Measurements from ENCODE around the gene CAPN2. TPM values are rescaled to one million over a fixed set of nuclear protein-coding genes. Genes with fewer than 3 reads are reported as not detected.

The CAPN2 gene
- total RNA-seq, 4 donors from 2014 or later = 193 to 505 (median 387) TPM

DNA sequence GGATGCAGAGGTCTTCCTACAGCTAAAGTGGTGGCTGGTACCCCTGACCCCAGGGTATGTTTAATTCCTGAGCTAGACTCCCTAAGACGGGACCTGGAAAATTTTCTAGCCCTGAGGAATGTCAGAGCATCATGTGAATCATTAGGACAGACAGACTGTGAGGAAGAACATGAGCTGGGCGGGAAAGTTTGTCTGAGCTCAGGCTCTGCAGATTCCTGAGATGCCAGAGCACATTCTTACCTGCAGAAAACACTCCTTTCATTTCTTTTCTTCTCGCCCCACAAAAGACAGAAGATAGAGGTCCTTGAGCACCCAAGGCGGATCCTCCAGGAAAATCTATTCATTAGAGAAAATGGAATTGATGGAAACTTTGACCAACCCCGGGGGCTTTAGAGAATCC lies 6.5 kb downstream of the CAPN2 start:
- intact Hi-C loops (cut with DNase I; ENCODE audit: low total_unique reads) = no loop called here
- in situ Hi-C loops (cut with MboI; ENCODE audit: low pct_ligation_motif_present in 1 of 4, low pct_unique_long_range_greater_than_20kb in 1 of 4, low sequenced_read_pairs in 3 of 4) = no loop called here
- H3K4me1 ChIP-seq = peaks cover 50 to 95% (median 74%) of the 10 kb centered on the region in 4 donors

DNA sequence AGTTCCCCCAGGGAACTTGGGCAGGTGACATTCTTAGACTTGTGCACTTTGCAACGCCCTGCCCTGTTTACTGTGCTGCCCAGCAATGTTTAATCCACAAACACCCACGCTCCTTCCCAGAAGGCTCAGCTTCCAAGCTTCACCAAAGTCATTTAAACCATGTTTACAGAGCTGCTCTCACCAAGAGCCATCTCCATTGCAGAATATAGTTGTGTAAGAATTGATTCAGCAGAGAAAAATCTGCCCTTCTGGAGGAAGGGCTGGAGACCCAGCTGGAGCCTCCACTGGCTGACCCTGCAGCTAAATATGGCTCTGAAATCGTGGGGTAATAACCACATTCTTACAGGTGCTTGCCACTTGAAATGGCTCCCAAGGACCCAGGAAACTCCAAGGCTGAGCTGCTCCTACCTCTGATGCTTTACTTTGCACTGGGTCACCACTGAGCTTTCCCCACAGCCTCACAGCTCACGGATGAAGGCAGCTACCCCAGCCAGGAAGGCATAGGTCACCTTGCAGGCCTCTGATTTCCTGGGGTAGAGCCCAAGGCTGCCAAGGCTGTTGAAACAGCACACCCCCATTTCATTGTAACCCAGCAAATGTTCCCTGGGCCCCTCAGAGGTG lies 8.7 kb downstream of the CAPN2 start:
- Histone ChIP-seq H3K4me3 (no peak overlapping the region), H3K9me3 (no peaks in the 10 kb centered on the region), H3K27me3 (no peaks in the 10 kb centered on the region), H3K36me3 (peaks cover 0 to 10% (median 0%) of the 10 kb centered on the region in 4 donors), H3K27ac (peak overlapping the region; percentile 81 to 87 (median 84)), H3K4me1 (peaks cover 31 to 83% (median 58%) of the 10 kb centered on the region in 4 donors)
- intact Hi-C loops (cut with DNase I; ENCODE audit: low total_unique reads) = no loop called here
- in situ Hi-C loops (cut with MboI; ENCODE audit: low pct_ligation_motif_present in 1 of 4, low pct_unique_long_range_greater_than_20kb in 1 of 4, low sequenced_read_pairs in 3 of 4) = no loop called here
- 38 to 43% methylated on average over 3 to 4 of the region's 4 CpGs for WGBS, 2 donors (ENCODE audit: low coverage in 1 of 2)
- DNase-seq = peak; percentile 70
- TF ChIP-seq, protein P1, sequence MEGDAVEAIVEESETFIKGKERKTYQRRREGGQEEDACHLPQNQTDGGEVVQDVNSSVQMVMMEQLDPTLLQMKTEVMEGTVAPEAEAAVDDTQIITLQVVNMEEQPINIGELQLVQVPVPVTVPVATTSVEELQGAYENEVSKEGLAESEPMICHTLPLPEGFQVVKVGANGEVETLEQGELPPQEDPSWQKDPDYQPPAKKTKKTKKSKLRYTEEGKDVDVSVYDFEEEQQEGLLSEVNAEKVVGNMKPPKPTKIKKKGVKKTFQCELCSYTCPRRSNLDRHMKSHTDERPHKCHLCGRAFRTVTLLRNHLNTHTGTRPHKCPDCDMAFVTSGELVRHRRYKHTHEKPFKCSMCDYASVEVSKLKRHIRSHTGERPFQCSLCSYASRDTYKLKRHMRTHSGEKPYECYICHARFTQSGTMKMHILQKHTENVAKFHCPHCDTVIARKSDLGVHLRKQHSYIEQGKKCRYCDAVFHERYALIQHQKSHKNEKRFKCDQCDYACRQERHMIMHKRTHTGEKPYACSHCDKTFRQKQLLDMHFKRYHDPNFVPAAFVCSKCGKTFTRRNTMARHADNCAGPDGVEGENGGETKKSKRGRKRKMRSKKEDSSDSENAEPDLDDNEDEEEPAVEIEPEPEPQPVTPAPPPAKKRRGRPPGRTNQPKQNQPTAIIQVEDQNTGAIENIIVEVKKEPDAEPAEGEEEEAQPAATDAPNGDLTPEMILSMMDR (IDR thresholded peaks at IDR 0.05) = no peak
- TF ChIP-seq EP300 (IDR thresholded peaks at IDR 0.05; ENCODE audit: low read depth) (peak; percentile 10), POLR2AphosphoS5 (IDR thresholded peaks at IDR 0.05) (peak; percentile 33 to 75 (median 51)), POLR2A (IDR thresholded peaks at IDR 0.05) (no peak)

More for the DNA sequence above, 6.5 kb downstream of the CAPN2 start:
- DNase-seq = no peak
- Histone ChIP-seq H3K27ac (peak overlapping the region; percentile 81 to 87 (median 84)), H3K9me3 (no peaks in the 10 kb centered on the region), H3K27me3 (no peaks in the 10 kb centered on the region), H3K36me3 (peaks cover 0 to 10% (median 0%) of the 10 kb centered on the region in 4 donors), H3K4me3 (peak overlapping the region in 1 of 4 donors; percentile 7)
- TF ChIP-seq POLR2A (IDR thresholded peaks at IDR 0.05) = no peak
- TF ChIP-seq, protein P1 (IDR thresholded peaks at IDR 0.05) = no peak
- WGBS, 2 donors (ENCODE audit: low coverage in 1 of 2) = 49 to 62% methylated on average over 4 to 5 of the region's 5 CpGs

DNA sequence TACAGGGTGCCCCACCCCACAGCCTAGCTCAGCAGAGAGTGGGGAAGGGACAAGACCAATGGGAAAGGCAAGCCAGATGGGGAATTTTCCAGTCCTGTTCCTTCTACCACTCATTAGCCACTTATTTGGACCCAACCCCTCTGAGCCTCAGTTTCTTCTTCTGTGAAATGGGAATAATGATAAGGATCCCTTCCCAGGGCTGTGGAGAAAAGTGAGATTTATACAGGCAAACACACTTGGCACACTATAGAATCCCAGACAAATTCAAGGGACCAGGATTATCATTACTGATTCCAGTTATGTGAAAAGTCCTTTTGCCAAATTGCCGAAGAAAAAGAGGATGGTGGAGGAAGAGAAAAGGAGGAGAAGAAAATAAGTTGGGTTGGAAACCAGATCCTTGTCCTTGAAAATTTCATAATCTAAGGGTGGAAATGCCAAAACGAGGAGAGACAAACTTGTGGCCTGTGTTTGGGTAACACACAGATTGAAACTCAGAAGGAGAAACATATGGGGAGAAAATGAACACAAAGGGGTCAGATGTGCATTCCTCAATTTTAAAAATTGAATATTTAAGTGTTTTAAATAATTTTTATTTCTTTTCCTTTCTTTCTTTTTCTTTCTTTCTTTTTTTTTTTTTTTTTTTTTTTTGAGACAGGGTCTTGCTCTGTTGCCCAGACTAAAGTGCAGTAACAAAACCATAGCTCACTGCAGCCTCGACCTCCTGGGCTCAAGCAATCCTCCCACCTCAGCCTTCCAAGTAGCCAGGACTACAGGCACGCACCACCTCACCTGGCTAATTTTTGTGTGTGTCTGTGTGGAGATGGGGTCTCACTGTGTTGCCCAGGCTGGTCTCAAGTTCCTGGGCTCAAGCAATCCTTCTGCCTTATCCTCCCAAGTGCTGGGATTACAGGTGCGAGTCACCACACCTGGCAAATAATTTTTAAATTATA lies 9.6 kb downstream of the CAPN2 start:
- H3K27ac ChIP-seq = peak overlapping the region; percentile 81 to 87 (median 84)
- TF ChIP-seq POLR2AphosphoS5 (IDR thresholded peaks at IDR 0.05) (no peak), POLR2A (IDR thresholded peaks at IDR 0.05) (no peak), EP300 (IDR thresholded peaks at IDR 0.05; ENCODE audit: low read depth) (no peak)
- TF ChIP-seq, protein P1 (IDR thresholded peaks at IDR 0.05) = no peak
- 83 to 86% methylated on average over 3 to 5 of the region's 5 CpGs for WGBS, 2 donors (ENCODE audit: low coverage in 1 of 2)
- H3K27me3 ChIP-seq = no peaks in the 10 kb centered on the region
- no peak for DNase-seq
- H3K9me3 ChIP-seq = no peaks in the 10 kb centered on the region
- in situ Hi-C loops (cut with MboI; ENCODE audit: low pct_ligation_motif_present in 1 of 4, low pct_unique_long_range_greater_than_20kb in 1 of 4, low sequenced_read_pairs in 3 of 4) (no loop called here), intact Hi-C loops (cut with DNase I; ENCODE audit: low total_unique reads) (no loop called here)
- peaks cover 25 to 83% (median 59%) of the 10 kb centered on the region in 4 donors for H3K4me1 ChIP-seq
- H3K36me3 ChIP-seq = peaks cover 0 to 10% (median 0%) of the 10 kb centered on the region in 4 donors
- no peak overlapping the region for H3K4me3 ChIP-seq

DNA sequence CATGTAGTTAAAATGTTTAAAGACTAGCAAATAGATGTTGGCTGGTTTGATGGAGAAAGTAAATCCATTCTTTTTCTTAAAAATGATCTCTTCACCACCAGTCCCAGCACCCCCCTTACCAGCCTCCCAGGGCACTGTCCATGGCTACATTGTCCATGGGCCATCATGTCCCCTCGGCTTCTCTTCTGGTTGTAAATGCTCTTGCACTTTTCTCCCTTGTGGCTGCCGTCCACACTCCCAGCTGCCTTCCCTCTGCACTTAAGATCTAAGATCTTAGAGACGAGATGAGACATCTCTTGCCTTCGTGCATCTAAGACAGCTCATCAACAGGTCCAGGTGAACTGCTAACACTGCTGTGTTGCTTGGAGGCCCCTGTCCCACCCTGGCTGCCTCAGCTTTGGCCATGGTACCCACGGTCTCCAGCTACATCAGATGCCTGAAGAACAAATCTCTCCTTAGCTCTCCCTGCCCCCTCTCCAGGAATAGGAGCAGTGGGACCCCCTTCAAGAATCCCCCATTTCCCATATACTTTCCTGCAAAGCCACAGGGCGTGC lies 11.1 kb downstream of the CAPN2 start:
- TF ChIP-seq POLR2AphosphoS5 (IDR thresholded peaks at IDR 0.05) = no peak
- no peak for TF ChIP-seq POLR2A (IDR thresholded peaks at IDR 0.05)
- TF ChIP-seq EP300 (IDR thresholded peaks at IDR 0.05; ENCODE audit: low read depth) = no peak
- TF ChIP-seq, protein P1 (IDR thresholded peaks at IDR 0.05) = no peak
- H3K4me1 ChIP-seq = peaks cover 30 to 73% (median 60%) of the 10 kb centered on the region in 4 donors
- H3K36me3 ChIP-seq = peaks cover 0 to 2% (median 0%) of the 10 kb centered on the region in 4 donors
- H3K27me3 ChIP-seq = no peaks in the 10 kb centered on the region
- in situ Hi-C loops (cut with MboI; ENCODE audit: low pct_ligation_motif_present in 1 of 4, low pct_unique_long_range_greater_than_20kb in 1 of 4, low sequenced_read_pairs in 3 of 4) (no loop called here), intact Hi-C loops (cut with DNase I; ENCODE audit: low total_unique reads) (no loop called here)
- DNase-seq = no peak
- WGBS, 2 donors (ENCODE audit: low coverage in 1 of 2) = 86 to 92% methylated on average over 3 to 6 of the region's 6 CpGs
- no peaks in the 10 kb centered on the region for H3K9me3 ChIP-seq
- H3K4me3 ChIP-seq = no peak overlapping the region
- H3K27ac ChIP-seq = no peak overlapping the region
